ENCODE measurements around the gene PROM1. TPM values are rescaled to one million over a fixed set of nuclear protein-coding genes. Genes with fewer than 3 reads are reported as not detected.

Gene PROM1
- total and polyA plus RNA-seq, 2 of the 8 experiments (the other 6 are each of a cell fraction or from before 2014, with no cell fraction given): 36.0 to 59.7 TPM

GRCh38 chr4:15976456-15977447, 107.1 kb downstream of the PROM1 start:
- Histone ChIP-seq H4K91ac (replicated peaks; ENCODE audit: insufficient read length, low read length) (no peak overlapping the region), H3K27me3 (replicated peaks in 1 of 4; ENCODE audit: control insufficient read depth in 3 of 4, extremely low read depth in 1 of 4, insufficient read depth in 3 of 4, low read length in 3 of 4) (no peaks in the 10 kb centered on the region), H3K23me2 (ENCODE audit: low read depth, low read length) (no peaks in the 10 kb centered on the region), H2BK15ac (ENCODE audit: low read length) (no peak overlapping the region), H3K4me1 (replicated peaks in 1 of 4; ENCODE audit: control insufficient read depth in 3 of 4, insufficient read depth in 4 of 4, low read length in 3 of 4) (no peaks in the 10 kb centered on the region), H3K23ac (ENCODE audit: insufficient read length) (no peak overlapping the region), H3K18ac (ENCODE audit: extremely low read depth, low read length) (no peak overlapping the region), H3K4me2 (ENCODE audit: insufficient read depth in 1 of 2, low read depth in 2 of 2, low read length in 2 of 2) (no peak overlapping the region), H3K4me3 (ENCODE audit: extremely low read depth in 1 of 4, insufficient read depth in 2 of 4, low read depth in 3 of 4, low read length in 4 of 4) (no peak overlapping the region), H3K14ac (ENCODE audit: insufficient read length) (no peak overlapping the region), H4K20me1 (replicated peaks in 1 of 2; ENCODE audit: control insufficient read depth in 1 of 2, insufficient read depth in 2 of 2, low read length in 2 of 2) (peaks cover 0 to 3% of the 10 kb centered on the region in 2 experiments), H3K79me2 (ENCODE audit: control insufficient read depth in 1 of 2, insufficient read depth in 2 of 2, low read length in 2 of 2) (no peaks in the 10 kb centered on the region), H2BK120ac (replicated peaks; ENCODE audit: low read depth, low read length) (no peak overlapping the region), H4K5ac (ENCODE audit: insufficient read length, low read depth, low read length) (no peak overlapping the region), H3K36me3 (ENCODE audit: control insufficient read depth in 2 of 4, insufficient read depth in 4 of 4, low read length in 3 of 4) (peaks cover 0 to 19% (median 11%) of the 10 kb centered on the region in 4 experiments; a peak in 6 of 8 replicates), H3K56ac (replicated peaks; ENCODE audit: insufficient read length, low read depth, low read length) (no peak overlapping the region), H2BK12ac (ENCODE audit: low read depth, low read length) (no peak overlapping the region), H2BK5ac (ENCODE audit: low read depth, low read length) (no peak overlapping the region), H3K9ac (replicated peaks in 1 of 4; ENCODE audit: extremely low read depth in 1 of 4, low read depth in 3 of 4, low read length in 3 of 4) (no peak overlapping the region), H4K8ac (ENCODE audit: extremely low read depth, insufficient read depth, low read length) (no peak overlapping the region), H3K79me1 (ENCODE audit: low read depth, low read length) (no peaks in the 10 kb centered on the region), H3K9me3 (ENCODE audit: insufficient read depth in 2 of 2, low read depth in 1 of 2, low read length in 1 of 2) (no peaks in the 10 kb centered on the region), H2AK5ac (ENCODE audit: low read depth, low read length) (no peak overlapping the region), H3K4ac (replicated peaks; ENCODE audit: insufficient read length, low read depth, low read length) (no peak overlapping the region), H2BK20ac (ENCODE audit: low read length) (no peak overlapping the region), H3K27ac (ENCODE audit: low read depth, low read length) (no peak overlapping the region), H2AFZ (ENCODE audit: low read length) (no peak overlapping the region)
- no peak for DNase-seq (ENCODE audit: low read depth in 1 of 2, low spot score in 2 of 2)
- no peak for FAIRE-seq
- 89% methylated on average over 7 of the region's 7 CpGs; no CpG with 5 or more reads in 1 of the 2 experiments for WGBS, 2 experiments (ENCODE audit: extremely low coverage in 1 of 2, insufficient coverage in 1 of 2, insufficient read length in 1 of 2, insufficient replicate concordance in 2 of 2, low coverage in 1 of 2, low lambda C conversion rate in 2 of 2, missing lambda C conversion rate in 1 of 2)
- POLR2A ChIA-PET (ENCODE audit: partially characterized antibody): interaction anchor here (1.5 kb wide), 1 partner anchor 19 kb away, joined by 3 read pairs; no protein-coding TSS in a partner anchor
- CTCF ChIA-PET (ENCODE audit: partially characterized antibody): interaction anchor here (0.9 to 4.5 kb wide), 13 partner anchors 10 to 171 kb away, joined by 3 to 36 read pairs (median 7); partner anchors contain the start of gene FGFBP2
- TF ChIP-seq RAD21 (IDR thresholded peaks at IDR 0.05 in 1 of 2, conservative IDR thresholded peaks at IDR 0.05 in 1 of 2; ENCODE audit: low read depth in 2 of 2, low read length in 2 of 2) (peak in 1 of 2 experiments; percentile 41; a peak in 2 of 4 replicates), CHD2 (IDR thresholded peaks at IDR 0.05; ENCODE audit: low read length) (no peak), MAX (IDR thresholded peaks at IDR 0.05) (peak; percentile 47; the same call in 1 of the 2 replicates), SAP30 (IDR thresholded peaks at IDR 0.05; ENCODE audit: insufficient read depth, insufficient replicate concordance, low read length) (peak; percentile 56), ZNF274 (IDR thresholded peaks at IDR 0.05; ENCODE audit: borderline replicate concordance, extremely low read depth, low read length) (no peak), CTCF (IDR thresholded peaks at IDR 0.05; ENCODE audit: control extremely low read depth in 1 of 3, insufficient read depth in 1 of 3, low read depth in 1 of 3, low read length in 3 of 3) (peak; percentile 19 to 26 (median 22); a peak in 3 of 4 replicates)

Measured in H1 (cell line).